C4-2B (cell line): ENCODE measurements around the gene NEO1.

Experiments
- H3K27ac ChIP-seq: fragments of 450-650 bp; 2 replicates; pipeline ENCODE4 v1.5.1; 2017
- ZFX ChIP-seq: fragments of 450-650 bp; IDR thresholded peaks from 2 replicates; pipeline ENCODE4 v1.6.1; 2017
- TF ChIP-seq, protein P1 (sequence below): fragments of 450-650 bp; conservative IDR thresholded peaks from 2 replicates; pipeline ENCODE4 v1.5.1; 2017; ENCODE audit warnings: mild to moderate bottlenecking

Gene NEO1, protein sequence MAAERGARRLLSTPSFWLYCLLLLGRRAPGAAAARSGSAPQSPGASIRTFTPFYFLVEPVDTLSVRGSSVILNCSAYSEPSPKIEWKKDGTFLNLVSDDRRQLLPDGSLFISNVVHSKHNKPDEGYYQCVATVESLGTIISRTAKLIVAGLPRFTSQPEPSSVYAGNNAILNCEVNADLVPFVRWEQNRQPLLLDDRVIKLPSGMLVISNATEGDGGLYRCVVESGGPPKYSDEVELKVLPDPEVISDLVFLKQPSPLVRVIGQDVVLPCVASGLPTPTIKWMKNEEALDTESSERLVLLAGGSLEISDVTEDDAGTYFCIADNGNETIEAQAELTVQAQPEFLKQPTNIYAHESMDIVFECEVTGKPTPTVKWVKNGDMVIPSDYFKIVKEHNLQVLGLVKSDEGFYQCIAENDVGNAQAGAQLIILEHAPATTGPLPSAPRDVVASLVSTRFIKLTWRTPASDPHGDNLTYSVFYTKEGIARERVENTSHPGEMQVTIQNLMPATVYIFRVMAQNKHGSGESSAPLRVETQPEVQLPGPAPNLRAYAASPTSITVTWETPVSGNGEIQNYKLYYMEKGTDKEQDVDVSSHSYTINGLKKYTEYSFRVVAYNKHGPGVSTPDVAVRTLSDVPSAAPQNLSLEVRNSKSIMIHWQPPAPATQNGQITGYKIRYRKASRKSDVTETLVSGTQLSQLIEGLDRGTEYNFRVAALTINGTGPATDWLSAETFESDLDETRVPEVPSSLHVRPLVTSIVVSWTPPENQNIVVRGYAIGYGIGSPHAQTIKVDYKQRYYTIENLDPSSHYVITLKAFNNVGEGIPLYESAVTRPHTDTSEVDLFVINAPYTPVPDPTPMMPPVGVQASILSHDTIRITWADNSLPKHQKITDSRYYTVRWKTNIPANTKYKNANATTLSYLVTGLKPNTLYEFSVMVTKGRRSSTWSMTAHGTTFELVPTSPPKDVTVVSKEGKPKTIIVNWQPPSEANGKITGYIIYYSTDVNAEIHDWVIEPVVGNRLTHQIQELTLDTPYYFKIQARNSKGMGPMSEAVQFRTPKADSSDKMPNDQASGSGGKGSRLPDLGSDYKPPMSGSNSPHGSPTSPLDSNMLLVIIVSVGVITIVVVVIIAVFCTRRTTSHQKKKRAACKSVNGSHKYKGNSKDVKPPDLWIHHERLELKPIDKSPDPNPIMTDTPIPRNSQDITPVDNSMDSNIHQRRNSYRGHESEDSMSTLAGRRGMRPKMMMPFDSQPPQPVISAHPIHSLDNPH (N-terminal part only)

DNA sequence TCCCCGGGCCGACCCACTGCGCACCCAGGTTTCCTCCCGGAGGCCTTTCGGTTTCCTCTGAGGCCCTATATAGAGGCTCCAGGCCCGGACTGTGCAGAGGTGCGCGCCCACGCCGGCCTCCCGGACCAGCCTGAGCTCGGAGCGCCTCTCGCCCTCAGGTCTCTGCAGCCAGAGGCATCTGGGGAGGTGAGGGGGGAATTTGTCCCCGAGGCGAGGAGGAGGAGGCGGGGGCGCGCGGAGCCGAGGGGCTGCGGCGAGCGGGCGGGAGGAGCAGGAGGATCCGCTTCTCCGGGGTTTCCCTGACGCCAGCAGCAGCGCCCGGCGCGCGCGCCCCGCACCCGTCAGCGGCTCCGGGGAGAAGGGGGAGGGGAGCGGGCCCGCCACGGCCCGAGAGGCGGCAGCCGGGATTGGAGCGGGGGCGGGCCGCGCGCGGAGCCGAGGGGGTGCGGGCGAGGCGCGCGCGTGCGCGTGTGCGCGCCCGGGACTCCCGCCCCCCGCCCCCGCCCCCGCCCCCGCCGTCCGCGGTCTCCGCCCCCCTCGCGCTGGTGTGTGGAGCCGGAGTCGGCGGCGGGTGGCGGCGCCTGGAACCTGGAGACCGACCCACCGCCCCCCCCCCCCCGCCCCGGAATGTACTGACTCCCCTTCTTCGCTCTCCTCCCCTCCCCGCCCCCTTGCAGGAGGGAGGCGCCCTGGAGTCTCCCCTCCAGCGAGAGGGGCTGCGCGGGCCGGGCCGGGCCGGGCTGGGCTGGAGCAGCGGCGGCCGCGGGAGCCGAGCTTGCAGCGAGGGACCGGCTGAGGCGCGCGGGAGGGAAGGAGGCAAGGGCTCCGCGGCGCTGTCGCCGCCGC, at the start of gene NEO1:
Gene NEO1, plus strand, starts transcription at position 657 of the 846 bp plus-strand sequence. CDS start 213 bp downstream, outside the sequence.
- peak; percentile 91 for TF ChIP-seq ZFX
- TF ChIP-seq, protein P1, sequence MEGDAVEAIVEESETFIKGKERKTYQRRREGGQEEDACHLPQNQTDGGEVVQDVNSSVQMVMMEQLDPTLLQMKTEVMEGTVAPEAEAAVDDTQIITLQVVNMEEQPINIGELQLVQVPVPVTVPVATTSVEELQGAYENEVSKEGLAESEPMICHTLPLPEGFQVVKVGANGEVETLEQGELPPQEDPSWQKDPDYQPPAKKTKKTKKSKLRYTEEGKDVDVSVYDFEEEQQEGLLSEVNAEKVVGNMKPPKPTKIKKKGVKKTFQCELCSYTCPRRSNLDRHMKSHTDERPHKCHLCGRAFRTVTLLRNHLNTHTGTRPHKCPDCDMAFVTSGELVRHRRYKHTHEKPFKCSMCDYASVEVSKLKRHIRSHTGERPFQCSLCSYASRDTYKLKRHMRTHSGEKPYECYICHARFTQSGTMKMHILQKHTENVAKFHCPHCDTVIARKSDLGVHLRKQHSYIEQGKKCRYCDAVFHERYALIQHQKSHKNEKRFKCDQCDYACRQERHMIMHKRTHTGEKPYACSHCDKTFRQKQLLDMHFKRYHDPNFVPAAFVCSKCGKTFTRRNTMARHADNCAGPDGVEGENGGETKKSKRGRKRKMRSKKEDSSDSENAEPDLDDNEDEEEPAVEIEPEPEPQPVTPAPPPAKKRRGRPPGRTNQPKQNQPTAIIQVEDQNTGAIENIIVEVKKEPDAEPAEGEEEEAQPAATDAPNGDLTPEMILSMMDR = no peak
- H3K27ac ChIP-seq = peak within 1 kb of the TSS; percentile 91

DNA sequence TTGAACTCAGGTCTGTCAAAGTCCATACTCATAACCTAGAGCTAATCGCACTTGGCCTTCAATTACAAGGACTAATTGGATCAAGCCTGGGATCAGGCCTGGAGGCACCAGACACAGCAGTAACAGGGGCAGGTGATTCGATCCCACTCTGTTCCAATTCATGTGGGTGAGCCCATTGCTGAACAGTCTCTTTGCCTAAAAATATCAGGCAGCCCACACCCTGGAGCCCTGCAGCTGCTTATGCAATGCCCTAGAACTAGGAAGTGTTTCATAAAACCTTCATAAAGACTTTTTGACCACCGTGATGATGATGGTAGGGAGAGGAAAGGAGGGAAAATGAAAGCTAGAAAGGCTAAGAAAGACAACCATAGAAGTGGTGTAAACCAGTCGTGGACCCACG, 47.8 kb upstream of the NEO1 start:
- no peak overlapping the region for H3K27ac ChIP-seq
- no peak for TF ChIP-seq ZFX
- TF ChIP-seq, protein P1 = no peak

DNA sequence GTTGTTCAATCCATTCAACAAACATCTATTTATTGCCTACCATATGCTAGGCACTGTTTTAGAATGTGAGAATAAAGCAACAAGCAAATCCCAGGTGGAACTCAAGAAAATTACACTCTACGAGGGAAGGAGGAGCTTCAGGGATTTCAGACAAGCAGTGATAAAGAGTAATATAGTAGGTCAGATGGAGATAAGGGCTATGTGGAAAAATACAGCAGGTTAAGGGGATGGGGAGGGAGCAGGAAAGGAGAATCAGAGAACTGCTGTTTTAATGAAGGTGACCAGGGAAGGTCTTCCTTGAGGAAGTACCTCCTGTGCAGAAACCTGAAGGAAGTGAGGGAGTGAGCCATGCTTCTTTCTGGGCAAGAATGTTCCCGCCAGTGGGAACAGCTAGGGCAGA, 47.2 kb upstream of the NEO1 start:
- no peak overlapping the region for H3K27ac ChIP-seq
- no peak for TF ChIP-seq ZFX
- TF ChIP-seq, protein P1 = no peak

DNA sequence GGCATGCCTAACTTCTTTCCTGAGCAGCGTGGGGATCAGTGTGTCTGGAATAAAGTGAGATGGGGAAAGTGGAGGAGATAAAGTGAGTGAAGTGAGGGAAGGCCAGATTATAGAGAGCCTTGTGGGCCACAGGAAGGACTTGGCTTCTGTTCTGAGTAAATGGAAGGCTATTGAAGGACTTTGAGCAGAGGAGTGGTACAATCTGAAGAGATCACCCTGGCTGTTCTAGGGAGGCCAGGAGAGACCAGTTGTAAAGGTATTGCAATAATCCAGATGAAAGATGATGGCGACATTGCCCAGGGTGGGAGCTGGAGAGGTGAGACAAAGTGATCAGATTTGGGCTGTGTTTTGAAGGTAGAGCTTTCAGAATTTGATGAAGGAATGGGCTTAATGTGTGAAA, 46.8 kb upstream of the NEO1 start:
- no peak for TF ChIP-seq ZFX
- TF ChIP-seq, protein P1 = no peak
- H3K27ac ChIP-seq = no peak overlapping the region

DNA sequence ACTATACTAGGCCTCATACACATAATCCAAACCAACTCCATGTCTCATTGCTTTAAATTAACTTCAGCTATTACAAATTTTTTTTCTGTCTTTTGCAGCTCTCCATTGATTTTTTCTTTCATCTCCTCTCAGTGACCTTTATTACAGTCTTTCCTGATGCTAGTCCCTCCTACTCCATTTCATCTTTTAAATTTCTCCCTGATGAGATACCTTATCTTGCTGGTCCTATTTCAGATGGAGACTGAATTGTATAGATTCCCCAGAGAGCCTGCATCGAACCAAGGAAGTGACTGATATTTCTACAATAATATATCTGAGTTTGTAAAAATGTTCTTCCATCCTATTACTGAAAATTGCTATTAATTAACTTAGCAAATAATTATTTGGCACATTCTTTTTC, 45.7 kb upstream of the NEO1 start:
- no peak for TF ChIP-seq ZFX
- TF ChIP-seq, protein P1 = no peak
- H3K27ac ChIP-seq = no peak overlapping the region
